ENCODE measurements around the gene ST7L.

Gene ST7L

GRCh38 chr1:112544751-112545150, 74.2 kb downstream of the ST7L start:
- DNase-seq (ENCODE audit: low spot score), result no peak

- no peak for DNase-seq (ENCODE audit: low spot score)
Measured at GRCh38 chr1:112544011-112544688, 74.8 kb downstream of the ST7L start.

- no peak for DNase-seq (ENCODE audit: low spot score)
Measured at GRCh38 chr1:112542206-112542973, 76.6 kb downstream of the ST7L start.

- DNase-seq (ENCODE audit: low spot score), result no peak
Measured at GRCh38 chr1:112541299-112541698, 77.6 kb downstream of the ST7L start.

GRCh38 chr1:112540226-112540794, 78.6 kb downstream of the ST7L start:
- DNase-seq (ENCODE audit: low spot score), result no peak

GRCh38 chr1:112538883-112539282, 80.1 kb downstream of the ST7L start:
- no peak for DNase-seq (ENCODE audit: low spot score)

GRCh38 chr1:112537456-112537855, 81.5 kb downstream of the ST7L start:
- DNase-seq (ENCODE audit: low spot score), result no peak

- DNase-seq (ENCODE audit: low spot score), result no peak
Measured at GRCh38 chr1:112536561-112536960, 82.4 kb downstream of the ST7L start.

GRCh38 chr1:112533029-112533428, 85.9 kb downstream of the ST7L start:
- DNase-seq (ENCODE audit: low spot score), result no peak

GRCh38 chr1:112532064-112532463, 86.9 kb downstream of the ST7L start:
- no peak for DNase-seq (ENCODE audit: low spot score)

- DNase-seq (ENCODE audit: low spot score), result no peak
Measured at GRCh38 chr1:112530832-112531231, 88.1 kb downstream of the ST7L start.

- DNase-seq (ENCODE audit: low spot score), result no peak
Measured at GRCh38 chr1:112529301-112529700, 89.6 kb downstream of the ST7L start.

- DNase-seq (ENCODE audit: low spot score), result no peak
Measured at GRCh38 chr1:112528076-112528475, 90.9 kb downstream of the ST7L start.

- DNase-seq (ENCODE audit: low spot score), result no peak
Measured at GRCh38 chr1:112527266-112528010, 91.5 kb downstream of the ST7L start.

- DNase-seq (ENCODE audit: low spot score), result no peak
Measured at GRCh38 chr1:112524986-112525385, 94.0 kb downstream of the ST7L start.

GRCh38 chr1:112524251-112524650, 94.7 kb downstream of the ST7L start:
- no peak for DNase-seq (ENCODE audit: low spot score)

GRCh38 chr1:112522621-112523020, 96.3 kb downstream of the ST7L start:
- no peak for DNase-seq (ENCODE audit: low spot score)

- DNase-seq (ENCODE audit: low spot score), result no peak
Measured at GRCh38 chr1:112520166-112520565, 98.8 kb downstream of the ST7L start.

- no peak for DNase-seq (ENCODE audit: low spot score)
Measured at GRCh38 chr1:112518186-112518585, 100.8 kb downstream of the ST7L start.

GRCh38 chr1:112517646-112518045, 101.3 kb downstream of the ST7L start:
- no peak for DNase-seq (ENCODE audit: low spot score)

GRCh38 chr1:112517231-112517630, 101.7 kb downstream of the ST7L start:
- DNase-seq (ENCODE audit: low spot score), result no peak

- no peak for DNase-seq (ENCODE audit: low spot score)
Measured at GRCh38 chr1:112516141-112516540, 102.8 kb downstream of the ST7L start.
